D721Med (cell line): ENCODE results near the gene NCOR1.
"Not testable (repeated sequence)": the region's sequence is repeated elsewhere in the genome, so short reads cannot be mapped to it uniquely, and the experiment has no call there.

Experiments used
- DNase-seq: peaks from one replicate; pipeline ENCODE4 v3.0.0; 2011; ENCODE audit warnings: low spot score; ENCODE audit not compliant: insufficient read length
- FAIRE-seq: peaks from 2 replicates; lab custom pipeline; 2011; peaks lifted over from hg19 to GRCh38; lab: Jason Lieb, UNC
- TF ChIP-seq, protein P1 (sequence below): IDR thresholded peaks from 2 replicates; pipeline ENCODE4 v1.5.1; 2012; ENCODE audit warnings: mild to moderate bottlenecking, control low read depth; ENCODE audit not compliant: insufficient read depth; ENCODE audit errors: missing control alignments

Gene NCOR1

DNA sequence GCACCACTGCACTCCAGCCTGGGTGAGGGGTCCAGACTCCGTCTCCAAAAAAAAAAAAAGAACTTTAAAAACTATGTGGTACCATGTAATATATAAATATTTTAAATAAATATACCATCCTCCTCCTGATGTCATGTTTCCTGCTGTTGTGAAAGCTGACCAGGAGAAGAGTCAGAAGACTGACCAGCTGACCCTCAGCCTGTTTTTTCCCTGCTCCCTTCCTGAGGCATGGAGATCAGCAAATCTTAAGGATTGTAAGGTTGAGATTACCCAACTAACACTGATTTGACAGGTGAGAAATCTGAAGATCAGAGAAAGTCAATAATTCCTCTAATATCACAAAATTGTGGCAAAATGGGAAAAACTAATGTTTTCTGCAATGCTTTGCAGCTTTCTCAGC is 18.1 kb downstream of the NCOR1 start:
- no peak for FAIRE-seq
- TF ChIP-seq, protein P1, sequence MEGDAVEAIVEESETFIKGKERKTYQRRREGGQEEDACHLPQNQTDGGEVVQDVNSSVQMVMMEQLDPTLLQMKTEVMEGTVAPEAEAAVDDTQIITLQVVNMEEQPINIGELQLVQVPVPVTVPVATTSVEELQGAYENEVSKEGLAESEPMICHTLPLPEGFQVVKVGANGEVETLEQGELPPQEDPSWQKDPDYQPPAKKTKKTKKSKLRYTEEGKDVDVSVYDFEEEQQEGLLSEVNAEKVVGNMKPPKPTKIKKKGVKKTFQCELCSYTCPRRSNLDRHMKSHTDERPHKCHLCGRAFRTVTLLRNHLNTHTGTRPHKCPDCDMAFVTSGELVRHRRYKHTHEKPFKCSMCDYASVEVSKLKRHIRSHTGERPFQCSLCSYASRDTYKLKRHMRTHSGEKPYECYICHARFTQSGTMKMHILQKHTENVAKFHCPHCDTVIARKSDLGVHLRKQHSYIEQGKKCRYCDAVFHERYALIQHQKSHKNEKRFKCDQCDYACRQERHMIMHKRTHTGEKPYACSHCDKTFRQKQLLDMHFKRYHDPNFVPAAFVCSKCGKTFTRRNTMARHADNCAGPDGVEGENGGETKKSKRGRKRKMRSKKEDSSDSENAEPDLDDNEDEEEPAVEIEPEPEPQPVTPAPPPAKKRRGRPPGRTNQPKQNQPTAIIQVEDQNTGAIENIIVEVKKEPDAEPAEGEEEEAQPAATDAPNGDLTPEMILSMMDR: no peak
- DNase-seq: no peak

- not testable (repeated sequence) for DNase-seq, FAIRE-seq
These were observed 21.0 kb downstream of the NCOR1 start for GRCh38 chr17:16194307-16194835.

GRCh38 chr17:16191604-16192003 is 23.7 kb downstream of the NCOR1 start:
- TF ChIP-seq, protein P1: no peak
- DNase-seq: no peak
- no peak for FAIRE-seq

- DNase-seq (no peak), FAIRE-seq (no peak)
- TF ChIP-seq, protein P1: no peak
These were observed 24.5 kb downstream of the NCOR1 start for GRCh38 chr17:16190703-16191360.

DNA sequence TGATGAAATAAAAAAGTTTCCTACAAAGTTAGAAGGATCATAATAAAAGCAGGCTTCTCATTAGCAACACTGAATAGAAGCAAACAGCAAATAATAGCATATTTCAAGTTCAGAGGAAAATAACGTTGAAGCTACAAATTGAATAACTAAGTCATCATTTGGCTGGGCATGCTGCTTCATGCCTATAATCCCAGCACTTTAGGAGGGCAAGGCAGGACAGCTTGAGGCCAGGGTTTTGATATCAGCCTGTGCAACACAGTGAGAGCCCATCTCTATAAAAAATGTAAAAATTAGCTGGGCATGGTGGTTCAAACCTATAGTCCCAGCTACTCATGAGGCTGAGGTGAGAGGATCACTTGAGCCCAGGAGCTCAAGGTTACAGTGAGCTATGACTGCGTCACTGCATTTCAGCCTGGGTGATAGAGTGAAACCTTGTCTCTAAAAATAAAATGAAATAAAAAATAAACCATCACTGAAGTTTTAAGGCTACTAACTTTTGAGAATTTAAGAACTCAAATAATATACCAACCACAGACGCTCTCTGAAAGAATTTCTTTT is 25.5 kb downstream of the NCOR1 start:
- no peak for DNase-seq
- FAIRE-seq: no peak
- TF ChIP-seq, protein P1: no peak

GRCh38 chr17:16187642-16188041 is 27.7 kb downstream of the NCOR1 start:
- no peak for FAIRE-seq

DNA sequence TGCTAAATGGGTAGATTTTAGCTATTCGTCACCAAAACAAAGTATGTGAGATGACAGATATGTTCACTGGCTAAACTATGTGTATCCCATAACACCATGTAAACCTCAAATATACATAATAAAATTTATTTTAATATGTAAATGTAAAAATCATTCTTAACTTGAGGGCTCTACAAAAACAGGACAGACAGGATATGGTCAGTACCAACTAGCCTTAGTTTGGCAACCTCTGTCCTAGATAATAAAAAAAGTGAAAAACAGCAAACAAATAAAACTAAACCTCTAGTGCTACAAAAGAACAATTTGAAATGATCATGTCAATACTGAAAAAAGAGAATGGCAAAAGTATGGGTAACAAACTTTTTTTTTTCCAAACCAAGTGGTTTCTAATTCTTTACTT is 33.8 kb downstream of the NCOR1 start:
- FAIRE-seq: no peak

More at GRCh38 chr17:16187642-16188041, 27.7 kb downstream of the NCOR1 start:
- DNase-seq: no peak
- TF ChIP-seq, protein P1: no peak

More for the DNA sequence above, 33.8 kb downstream of the NCOR1 start:
- TF ChIP-seq, protein P1: no peak
- no peak for DNase-seq
